Activated T-helper 1 cell treated with anti-CD3 and anti-CD28 coated beads, Interleukin-12 subunit alpha, Interleukin-12 subunit beta, Interleukin-2, Interleukin-4 antibody, amounts not matched to agents 30 ng/mL and 10 ng/mL and 1 ng/mL, durations not matched to agents 14 hours and 24 hours and 36 hours (primary cell): ENCODE results near the gene LGALS3. TPM values are rescaled to one million over a fixed set of nuclear protein-coding genes. Genes with fewer than 3 reads are reported as not detected.

Experiments
- DNase-seq: peaks from one replicate; pipeline ENCODE4 v3.0.0; 2021; ENCODE audit warnings: low spot score
- H3K27ac Mint-ChIP-seq: one replicate; pipeline ENCODE4 v1.8.0; 2021; ENCODE audit warnings: mild to moderate bottlenecking, mixed read lengths
- H3K27me3 Mint-ChIP-seq: one replicate; pipeline ENCODE4 v1.8.0; 2022; ENCODE audit warnings: mild to moderate bottlenecking, moderate library complexity, mixed read lengths; ENCODE audit not compliant: insufficient read depth
- H3K36me3 Mint-ChIP-seq: one replicate; pipeline ENCODE4 v1.8.0; 2021; ENCODE audit warnings: low read depth, mixed read lengths
- H3K4me1 Mint-ChIP-seq: one replicate; pipeline ENCODE4 v1.8.0; 2021; ENCODE audit warnings: low read depth, mixed read lengths
- H3K4me3 Mint-ChIP-seq: one replicate; pipeline ENCODE4 v1.8.0; 2021; ENCODE audit warnings: mild to moderate bottlenecking, moderate library complexity, mixed read lengths
- H3K9me3 Mint-ChIP-seq: one replicate; pipeline ENCODE4 v1.8.0; 2021; ENCODE audit warnings: mixed read lengths
- intact Hi-C: fragments of 100-400 bp; cut with micrococcal nuclease; formaldehyde crosslinking; loops from one replicate; pipeline ENCODE4 v1.15.1; 2024
- total RNA-seq: library from RNA; stranded (reverse); gene quantifications from 2 replicates; pipeline ENCODE4 v1.2.3, GENCODE V29; 2022

The LGALS3 gene
- total RNA-seq, 1 donor from 2014 or later = 10.4 TPM

GRCh38 chr14:55141825-55142224 is 12.8 kb downstream of the LGALS3 start:
- intact Hi-C loops = no loop called here
- DNase-seq = no peak
- Mint-ChIP-seq H3K27ac (no peak overlapping the region), H3K36me3 (peaks cover 46% of the 10 kb centered on the region), H3K4me3 (no peak overlapping the region), H3K27me3 (no peaks in the 10 kb centered on the region), H3K9me3 (no peaks in the 10 kb centered on the region), H3K4me1 (peaks cover 12% of the 10 kb centered on the region)

- peaks cover 12% of the 10 kb centered on the region for H3K4me1 Mint-ChIP-seq
- no peak overlapping the region for H3K27ac Mint-ChIP-seq
- peaks cover 45% of the 10 kb centered on the region for H3K36me3 Mint-ChIP-seq
- H3K4me3 Mint-ChIP-seq = no peak overlapping the region
- intact Hi-C loops = no loop called here
- no peak for DNase-seq
- no peaks in the 10 kb centered on the region for H3K9me3 Mint-ChIP-seq
- H3K27me3 Mint-ChIP-seq = no peaks in the 10 kb centered on the region
Measured at GRCh38 chr14:55142466-55142865, 13.4 kb downstream of the LGALS3 start.

- Mint-ChIP-seq H3K36me3 (peaks cover 42% of the 10 kb centered on the region), H3K27ac (no peak overlapping the region), H3K27me3 (no peaks in the 10 kb centered on the region), H3K4me1 (peaks cover 10% of the 10 kb centered on the region), H3K4me3 (no peak overlapping the region), H3K9me3 (no peaks in the 10 kb centered on the region)
- no peak for DNase-seq
- intact Hi-C loops = no loop called here
Measured at GRCh38 chr14:55146425-55146824, 17.4 kb downstream of the LGALS3 start.

DNA sequence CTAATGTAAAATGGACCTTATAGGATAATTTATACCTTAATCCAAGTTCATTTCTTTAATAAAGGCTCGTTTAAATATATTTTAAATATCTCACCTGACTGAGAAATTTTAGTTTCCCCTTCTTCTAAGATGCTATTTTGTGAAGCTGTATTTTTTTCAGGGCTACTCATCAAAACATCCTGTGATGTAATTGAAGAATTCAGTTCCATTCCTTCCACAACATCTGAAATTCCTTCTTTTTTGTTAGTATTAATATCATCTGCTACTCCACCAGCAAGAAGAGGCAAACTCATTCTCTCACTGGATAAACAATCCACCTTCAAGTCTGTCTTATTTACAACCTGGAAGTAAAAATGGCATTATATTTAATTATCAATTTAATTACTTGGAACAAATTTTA is 22.5 kb downstream of the LGALS3 start:
- no peak for DNase-seq
- Mint-ChIP-seq H3K4me3 (no peak overlapping the region), H3K27me3 (no peaks in the 10 kb centered on the region), H3K9me3 (no peaks in the 10 kb centered on the region), H3K4me1 (peaks cover 2% of the 10 kb centered on the region), H3K27ac (no peak overlapping the region), H3K36me3 (peaks cover 45% of the 10 kb centered on the region)
- intact Hi-C loops = no loop called here

GRCh38 chr14:55152052-55152753 is 23.2 kb downstream of the LGALS3 start:
- intact Hi-C loops = no loop called here
- no peak overlapping the region for H3K4me3 Mint-ChIP-seq
- H3K36me3 Mint-ChIP-seq = peaks cover 47% of the 10 kb centered on the region
- no peak overlapping the region for H3K27ac Mint-ChIP-seq
- no peaks in the 10 kb centered on the region for H3K27me3 Mint-ChIP-seq
- no peak for DNase-seq
- no peaks in the 10 kb centered on the region for H3K9me3 Mint-ChIP-seq
- H3K4me1 Mint-ChIP-seq = peaks cover 8% of the 10 kb centered on the region

GRCh38 chr14:55153951-55154350 is 24.9 kb downstream of the LGALS3 start:
- no peak for DNase-seq
- Mint-ChIP-seq H3K4me1 (peaks cover 15% of the 10 kb centered on the region), H3K36me3 (peaks cover 49% of the 10 kb centered on the region), H3K4me3 (no peak overlapping the region), H3K9me3 (no peaks in the 10 kb centered on the region), H3K27ac (no peak overlapping the region), H3K27me3 (no peaks in the 10 kb centered on the region)
- intact Hi-C loops = no loop called here

GRCh38 chr14:55157080-55157479 is 28.0 kb downstream of the LGALS3 start:
- no peak overlapping the region for H3K4me3 Mint-ChIP-seq
- DNase-seq = no peak

GRCh38 chr14:55158412-55158811 is 29.4 kb downstream of the LGALS3 start:
- peaks cover 41% of the 10 kb centered on the region for H3K36me3 Mint-ChIP-seq

More at GRCh38 chr14:55157080-55157479, 28.0 kb downstream of the LGALS3 start:
- no peaks in the 10 kb centered on the region for H3K27me3 Mint-ChIP-seq
- peak overlapping the region; percentile 1 for H3K27ac Mint-ChIP-seq
- peaks cover 20% of the 10 kb centered on the region for H3K4me1 Mint-ChIP-seq
- intact Hi-C loops = no loop called here
- H3K36me3 Mint-ChIP-seq = peaks cover 44% of the 10 kb centered on the region
- H3K9me3 Mint-ChIP-seq = no peaks in the 10 kb centered on the region

GRCh38 chr14:55160989-55161388 is 31.9 kb downstream of the LGALS3 start:
- intact Hi-C loops = loop anchor here (1.0 kb wide), 1 partner anchor 72 kb away; no protein-coding TSS in a partner anchor
- Mint-ChIP-seq H3K27me3 (no peaks in the 10 kb centered on the region), H3K4me3 (no peak overlapping the region), H3K4me1 (peaks cover 27% of the 10 kb centered on the region), H3K9me3 (no peaks in the 10 kb centered on the region), H3K36me3 (peaks cover 41% of the 10 kb centered on the region), H3K27ac (no peak overlapping the region)
- DNase-seq = no peak

More at GRCh38 chr14:55158412-55158811, 29.4 kb downstream of the LGALS3 start:
- H3K9me3 Mint-ChIP-seq = no peaks in the 10 kb centered on the region
- H3K27me3 Mint-ChIP-seq = no peaks in the 10 kb centered on the region
- peaks cover 20% of the 10 kb centered on the region for H3K4me1 Mint-ChIP-seq
- intact Hi-C loops = no loop called here
- no peak overlapping the region for H3K4me3 Mint-ChIP-seq
- no peak overlapping the region for H3K27ac Mint-ChIP-seq
- no peak for DNase-seq

- Mint-ChIP-seq H3K27ac (no peak overlapping the region), H3K9me3 (no peaks in the 10 kb centered on the region), H3K36me3 (peaks cover 31% of the 10 kb centered on the region), H3K27me3 (no peaks in the 10 kb centered on the region), H3K4me1 (no peaks in the 10 kb centered on the region), H3K4me3 (no peak overlapping the region)
- intact Hi-C loops = no loop called here
- no peak for DNase-seq
Measured at GRCh38 chr14:55170526-55170925, 41.5 kb downstream of the LGALS3 start.

GRCh38 chr14:55180006-55180405 is 51.0 kb downstream of the LGALS3 start:
- H3K27me3 Mint-ChIP-seq = no peaks in the 10 kb centered on the region
- H3K27ac Mint-ChIP-seq = no peak overlapping the region
- peaks cover 5% of the 10 kb centered on the region for H3K4me1 Mint-ChIP-seq
- intact Hi-C loops = no loop called here
- DNase-seq = no peak
- H3K4me3 Mint-ChIP-seq = no peak overlapping the region
- peaks cover 34% of the 10 kb centered on the region for H3K36me3 Mint-ChIP-seq
- no peaks in the 10 kb centered on the region for H3K9me3 Mint-ChIP-seq

- H3K4me1 Mint-ChIP-seq = peaks cover 5% of the 10 kb centered on the region
- H3K36me3 Mint-ChIP-seq = peaks cover 33% of the 10 kb centered on the region
- no peak for DNase-seq
- H3K4me3 Mint-ChIP-seq = no peak overlapping the region
- no peak overlapping the region for H3K27ac Mint-ChIP-seq
- no peaks in the 10 kb centered on the region for H3K9me3 Mint-ChIP-seq
- intact Hi-C loops = no loop called here
- H3K27me3 Mint-ChIP-seq = no peaks in the 10 kb centered on the region
Measured at GRCh38 chr14:55180434-55180833, 51.4 kb downstream of the LGALS3 start.

DNA sequence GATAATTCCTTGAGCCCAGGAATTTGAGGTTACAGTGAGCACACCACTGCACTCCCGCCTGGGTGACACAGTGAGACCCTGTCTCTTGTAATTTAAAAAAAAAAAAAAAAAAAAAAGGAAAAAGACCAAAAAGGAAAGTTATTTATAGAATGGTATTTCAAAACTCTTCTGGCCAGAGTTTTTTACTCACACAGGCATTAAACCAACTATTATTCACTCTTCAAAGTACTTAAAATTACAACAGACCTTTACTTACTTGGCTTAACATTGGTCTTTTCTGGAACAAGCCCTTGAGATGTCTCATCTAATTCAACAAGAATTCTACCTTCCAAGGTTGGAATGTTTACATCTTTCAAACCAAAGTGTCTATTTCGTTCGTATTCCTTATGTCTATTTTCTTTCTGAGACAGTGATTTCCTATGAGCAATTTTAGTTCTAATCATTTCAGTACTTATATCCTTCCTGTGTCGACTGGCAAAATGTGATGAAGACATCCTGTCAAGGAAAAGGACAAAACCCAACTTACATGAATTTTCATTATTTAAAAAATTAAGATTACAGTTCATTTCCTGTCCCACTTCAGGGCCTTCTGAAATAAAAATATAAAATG is 59.7 kb downstream of the LGALS3 start:
- intact Hi-C loops = no loop called here
- peaks cover 46% of the 10 kb centered on the region for H3K4me1 Mint-ChIP-seq
- peak overlapping the region; percentile 94 for H3K4me3 Mint-ChIP-seq
- H3K9me3 Mint-ChIP-seq = no peaks in the 10 kb centered on the region
- no peak overlapping the region for H3K27ac Mint-ChIP-seq
- no peaks in the 10 kb centered on the region for H3K27me3 Mint-ChIP-seq
- peaks cover 20% of the 10 kb centered on the region for H3K36me3 Mint-ChIP-seq
- no peak for DNase-seq
